Measurements from ENCODE around the gene TXNIP. TPM values are rescaled to one million over a fixed set of nuclear protein-coding genes. Genes with fewer than 3 reads are reported as not detected.

TXNIP gene
- polyA plus RNA-seq, 1 of the 3 experiments (the other 2 are of a cell fraction): 44.6 TPM

- TF ChIP-seq IRF3 (IDR thresholded peaks at IDR 0.05; ENCODE audit: low read depth, low read length) (peak; percentile 26; the same call in 1 of the 2 replicates), MEF2A (IDR thresholded peaks at IDR 0.05; ENCODE audit: borderline replicate concordance, low read depth) (no peak), SMC3 (IDR thresholded peaks at IDR 0.05; ENCODE audit: low read depth, low read length) (no peak), RCOR1 (IDR thresholded peaks at IDR 0.05; ENCODE audit: low read length) (no peak; the same call in 1 of the 2 replicates), NRF1 (IDR thresholded peaks at IDR 0.05; ENCODE audit: low read depth, low read length) (peak; percentile 43; the same call in 1 of the 2 replicates), TEAD4 (IDR thresholded peaks at IDR 0.05; ENCODE audit: borderline replicate concordance, insufficient read depth) (no peak), RXRA (IDR thresholded peaks at IDR 0.05; ENCODE audit: borderline replicate concordance, low read depth) (no peak), PBX3 (IDR thresholded peaks at IDR 0.05) (peak; percentile 99), JUND (IDR thresholded peaks at IDR 0.05) (no peak), MAX (IDR thresholded peaks at IDR 0.05; ENCODE audit: low read depth) (peak; percentile 54; the same call in 1 of the 2 replicates), GATA2 (CRISPR knock-in tag; IDR thresholded peaks at IDR 0.05) (no peak), TCF12 (IDR thresholded peaks at IDR 0.05) (no peak), MXI1 (IDR thresholded peaks at IDR 0.05; ENCODE audit: low read depth, low read length) (peak; percentile 78; the same call in 1 of the 2 replicates)
Measured at GRCh38 chr1:145957443-145958319, 38.7 kb downstream of the TXNIP start, which contains the start of gene LIX1L (continued).

- H3K4me2 ChIP-seq: peak overlapping the region; percentile 78
- peak overlapping the region; percentile 62 to 74 for H3K4me3 ChIP-seq (ENCODE audit: low read depth in 2 of 2, low read length in 1 of 2)
- TF ChIP-seq USF2 (IDR thresholded peaks at IDR 0.05; ENCODE audit: borderline replicate concordance, low read depth, low read length): no peak
- no peak for TF ChIP-seq MAX (IDR thresholded peaks at IDR 0.05; ENCODE audit: low read depth)
- TF ChIP-seq JUND (IDR thresholded peaks at IDR 0.05): no peak
- TF ChIP-seq GATA2 (CRISPR knock-in tag; IDR thresholded peaks at IDR 0.05): no peak
- TF ChIP-seq IRF3 (IDR thresholded peaks at IDR 0.05; ENCODE audit: low read depth, low read length): no peak
- TF ChIP-seq POLR2AphosphoS5 (IDR thresholded peaks at IDR 0.05; ENCODE audit: low read depth, low read length): no peak
- no peak for TF ChIP-seq PBX3 (IDR thresholded peaks at IDR 0.05)
- TF ChIP-seq CTCF (IDR thresholded peaks at IDR 0.05): no peak
- H2AFZ ChIP-seq (ENCODE audit: low read depth): no peak overlapping the region; the same call in 1 of the 2 replicates
- 11% methylated on average over 3 of the region's 3 CpGs for WGBS (ENCODE audit: low lambda C conversion rate)
- peaks cover 55% of the 10 kb centered on the region for H3K79me2 ChIP-seq (ENCODE audit: insufficient read depth)
- peaks cover 4% of the 10 kb centered on the region in 2 experiments for H3K36me3 ChIP-seq (replicated peaks in 1 of 2; ENCODE audit: control insufficient read depth in 1 of 2, insufficient read depth in 2 of 2, low read length in 1 of 2)
- H4K20me1 ChIP-seq (ENCODE audit: insufficient read depth): no peaks in the 10 kb centered on the region; the same call in 1 of the 2 replicates
- H3K27me3 ChIP-seq (ENCODE audit: insufficient read depth): no peaks in the 10 kb centered on the region
- H3K27ac ChIP-seq (ENCODE audit: low read depth in 2 of 2, low read length in 1 of 2): peak overlapping the region; percentile 82 to 99
- no peak for DNase-seq
- H3K9ac ChIP-seq: peak overlapping the region; percentile 73
- H3K9me3 ChIP-seq: no peaks in the 10 kb centered on the region
- peaks cover 24% of the 10 kb centered on the region for H3F3A ChIP-seq (replicated peaks; ENCODE audit: insufficient read depth)
- CTCF ChIA-PET: interaction anchor here (0.7 to 1.3 kb wide), 3 partner anchors 23 to 38 kb away, joined by 3 to 4 read pairs (median 3); partner anchors contain the start of genes PEX11B and RBM8A
- POLR2A ChIA-PET: interaction anchor here (1.4 to 2.5 kb wide), 4 partner anchors 30 to 98 kb away, joined by 4 to 34 read pairs (median 8); partner anchors contain the start of genes PEX11B, PIAS3 and RBM8A
- no peaks in the 10 kb centered on the region for H3K9me2 ChIP-seq
- H3K4me1 ChIP-seq (ENCODE audit: control insufficient read depth in 1 of 2, insufficient read depth in 2 of 2, low read depth in 1 of 2, low read length in 1 of 2): peaks cover 25 to 47% of the 10 kb centered on the region in 2 experiments; a peak in 3 of 4 replicates
Measured at GRCh38 chr1:145956781-145957442, 39.5 kb downstream of the TXNIP start.
